Panc1 (cell line): ENCODE results near the gene MYO7A. TPM values are rescaled to one million over a fixed set of nuclear protein-coding genes. Genes with fewer than 3 reads are reported as not detected.
A peak's percentile ranks its signal among the peaks of the same experiment; 100 is the strongest.

Source experiments
- ATAC-seq: fragments of 200-7000 bp; cut with Tn5 transposase; 2 replicates; pipeline ENCODE4 v1.9.1; 2020; ENCODE audit warnings: mild to moderate bottlenecking, moderate library complexity
- BruUV-seq: library from RNA; stranded (reverse); fragments of 400-500 nt; replicated peaks from 2 replicates; lab custom pipeline; 2021; lab: Mats Ljungman, UMichigan
- CTCF ChIA-PET: fragments of 300-600 bp; sonication (Branson Sonifier 250); formaldehyde crosslinking; loops from one replicate; lab custom pipeline; 2022; ENCODE audit warnings: antibody characterized with exemption; lab: Charles Lee
- POLR2A ChIA-PET: fragments of 300-600 bp; sonication (Branson Sonifier 250); formaldehyde crosslinking; loops from one replicate; lab custom pipeline; 2022; ENCODE audit warnings: antibody characterized with exemption; lab: Charles Lee
- DNase-seq: peaks from one replicate; pipeline ENCODE4 v3.0.0-alpha.2; 2010; ENCODE audit warnings: low read depth, low spot score
- H3K27ac ChIP-seq: 2 replicates; pipeline ENCODE4 v1.5.1; 2011; ENCODE audit warnings: mild to moderate bottlenecking, low read length, inconsistent platforms
- H3K27me3 ChIP-seq: fragments of 200-500 bp; sonication (Bioruptor generic); 2 replicates; pipeline ENCODE4 v1.6.0; 2014; ENCODE audit warnings: low read length, inconsistent platforms; ENCODE audit not compliant: control insufficient read depth, insufficient read depth
- H3K36me3 ChIP-seq: fragments of 200-500 bp; sonication (Bioruptor generic); 2 replicates; pipeline ENCODE4 v1.5.1; 2014; ENCODE audit warnings: inconsistent platforms, mild to moderate bottlenecking, low read length, moderate library complexity; ENCODE audit not compliant: control insufficient read depth, insufficient read depth
- H3K4me1 ChIP-seq: 2 replicates; pipeline ENCODE4 v1.5.1; 2011; ENCODE audit warnings: inconsistent platforms, mild to moderate bottlenecking, low read length, moderate library complexity; ENCODE audit not compliant: control insufficient read depth, insufficient read depth
- H3K4me3 ChIP-seq, 2 experiments: 2 replicates each; pipeline ENCODE4 v1.5.1; 2011 to 2012; ENCODE audit warnings: low read depth in 2 of 2, low read length in 2 of 2, mild to moderate bottlenecking in 2 of 2, inconsistent platforms in 1 of 2, moderate library complexity in 1 of 2
- H3K9me3 ChIP-seq: fragments of 200-500 bp; sonication (Bioruptor generic); 2 replicates; pipeline ENCODE4 v1.5.1; 2014; ENCODE audit warnings: low read depth, mild to moderate bottlenecking, inconsistent platforms, low read length, moderate library complexity; ENCODE audit not compliant: control insufficient read depth, insufficient read depth
- CTCF ChIP-seq: fragments of 450-650 bp; IDR thresholded peaks from 2 replicates; pipeline ENCODE4 v1.5.1; 2017; ENCODE audit warnings: mild to moderate bottlenecking
- POLR2AphosphoS5 ChIP-seq: IDR thresholded peaks from 2 replicates; pipeline ENCODE4 v1.6.1; 2012; ENCODE audit warnings: mild to moderate bottlenecking, low read depth, low read length, moderate library complexity
- REST ChIP-seq, 2 experiments: IDR thresholded peaks; 2 replicates each; pipeline ENCODE4 v1.6.1; 2011 to 2012; ENCODE audit warnings: low read depth in 2 of 2, control low read depth in 1 of 2, low read length in 1 of 2, mild to moderate bottlenecking in 1 of 2, moderate library complexity in 1 of 2; ENCODE audit not compliant: insufficient read depth in 1 of 2
- SIN3A ChIP-seq: IDR thresholded peaks from 2 replicates; pipeline ENCODE4 v1.6.1; 2012; ENCODE audit warnings: low read depth, mild to moderate bottlenecking, low read length, moderate library complexity, borderline replicate concordance; ENCODE audit not compliant: insufficient read depth
- TCF7L2 ChIP-seq: IDR thresholded peaks from 2 replicates; pipeline ENCODE4 v1.6.1; 2011; ENCODE audit warnings: mild to moderate bottlenecking, low read depth, low read length, inconsistent platforms
- in situ Hi-C: cut with HindIII; loops from 2 replicates; pipeline ENCODE4 v1.10.0; 2016; ENCODE audit warnings: low sequenced_read_pairs, low pct_unique_long_range_greater_than_20kb
- intact Hi-C: fragments of 100-400 bp; cut with micrococcal nuclease; formaldehyde crosslinking; loops from one replicate; pipeline ENCODE4 v1.10.0; 2022; ENCODE audit not compliant: unreplicated experiment
- total RNA-seq: library from RNA; stranded (reverse); gene quantifications from one replicate; pipeline ENCODE4 v1.2.1, GENCODE V29; 2021; ENCODE audit not compliant: unreplicated experiment

Gene MYO7A
- total RNA-seq, 1 experiment from 2014 or later: 1.3 TPM

DNA sequence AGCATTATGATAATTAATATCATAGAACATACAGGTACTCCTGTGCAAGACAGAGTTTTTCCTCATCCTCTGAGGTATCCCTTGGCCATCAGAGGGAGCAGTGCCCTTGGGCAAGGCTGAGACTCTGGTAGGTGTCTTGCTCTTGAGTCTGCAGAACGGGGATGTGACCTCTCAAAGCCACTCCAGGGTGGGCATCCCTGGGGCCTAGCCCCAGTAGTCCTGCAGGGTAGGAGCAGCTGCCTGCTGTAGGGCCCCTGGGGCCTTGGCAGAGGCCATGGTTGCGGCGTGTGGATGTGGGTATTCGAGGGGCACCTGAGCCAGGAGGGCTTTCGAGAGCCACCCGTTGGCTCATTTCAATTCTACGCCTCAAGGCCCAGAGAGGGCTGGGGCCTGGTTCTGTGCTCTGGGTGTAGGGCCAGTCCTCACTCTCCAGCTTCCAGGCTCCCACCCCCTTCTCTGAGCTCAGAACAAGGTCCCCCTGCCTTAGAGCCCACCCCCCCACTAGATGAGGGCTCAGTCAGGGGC is 33.1 kb upstream of the MYO7A start:
- Histone ChIP-seq H3K4me1 (peaks cover 9% of the 10 kb centered on the region; the same call in 1 of the 2 replicates), H3K27me3 (no peaks in the 10 kb centered on the region), H3K4me3 (no peak overlapping the region), H3K27ac (no peak overlapping the region), H3K9me3 (no peaks in the 10 kb centered on the region), H3K36me3 (no peaks in the 10 kb centered on the region)
- in situ Hi-C loops: no loop called here
- DNase-seq (no peak), ATAC-seq (no peak)
- ChIA-PET POLR2A (no interaction called here), CTCF (interaction anchor here (0.7 to 1.7 kb wide), 4 partner anchors 32 to 175 kb away, joined by 3 to 7 read pairs (median 6); no protein-coding TSS in a partner anchor)
- intact Hi-C loops: no loop called here
- no TSS peak for BruUV-seq
- TF ChIP-seq SIN3A: no peak
- TF ChIP-seq CTCF: peak; percentile 32
- TF ChIP-seq REST (IDR thresholded peaks at IDR 0.05; ENCODE audit: insufficient read depth in 1 of 2, low read depth in 2 of 2, low read length in 1 of 2): no peak
- no peak for TF ChIP-seq TCF7L2

- Histone ChIP-seq H3K27ac (no peak overlapping the region), H3K4me1 (peaks cover 2% of the 10 kb centered on the region; the same call in 1 of the 2 replicates), H3K9me3 (no peaks in the 10 kb centered on the region), H3K4me3 (no peak overlapping the region), H3K27me3 (no peaks in the 10 kb centered on the region), H3K36me3 (no peaks in the 10 kb centered on the region)
- BruUV-seq: no TSS peak
- ChIA-PET POLR2A (interaction anchor here (0.6 kb wide), 1 partner anchor 124 kb away, joined by 3 read pairs; no protein-coding TSS in a partner anchor), CTCF (interaction anchor here (0.6 to 1.7 kb wide), 5 partner anchors 48 to 413 kb away, joined by 3 to 7 read pairs (median 4); no protein-coding TSS in a partner anchor)
- no peak; the same call in 1 of the 2 replicates for ATAC-seq
- in situ Hi-C loops (no loop called here), intact Hi-C loops (no loop called here)
- no peak for DNase-seq
- no peak for TF ChIP-seq TCF7L2
- TF ChIP-seq SIN3A: no peak
- no peak for TF ChIP-seq REST (IDR thresholded peaks at IDR 0.05; ENCODE audit: insufficient read depth in 1 of 2, low read depth in 2 of 2, low read length in 1 of 2)
- TF ChIP-seq CTCF: no peak
- TF ChIP-seq POLR2AphosphoS5: no peak
Observed at GRCh38 chr11:77095551-77096490, 32.2 kb upstream of the MYO7A start.
